Thymus (tissue), 11 donors: ENCODE measurements around the gene ATP23. TPM values are rescaled to one million over a fixed set of nuclear protein-coding genes. Genes with fewer than 3 reads are reported as not detected.
A peak's percentile ranks its signal among the peaks of the same experiment; 100 is the strongest.

Experiments used
- DNase-seq, 9 donors: peaks; one replicate each; pipeline ENCODE4 v3.0.0-alpha.2; 2013; ENCODE audit warnings: low spot score in 9 of 9, low read depth in 6 of 9, missing footprints in 1 of 9
- H3K27ac ChIP-seq, 2 donors: one replicate each; pipeline ENCODE4 v1.5.1; 2013; ENCODE audit warnings: control low read depth in 1 of 2, low read depth in 1 of 2, low read length in 1 of 2, mild to moderate bottlenecking in 1 of 2, moderate library complexity in 1 of 2
- H3K27me3 ChIP-seq, 2 donors: one replicate each; pipeline ENCODE4 v1.5.1; 2013; ENCODE audit warnings: low read length in 1 of 2; ENCODE audit not compliant: control insufficient read depth in 2 of 2, insufficient read depth in 1 of 2
- H3K36me3 ChIP-seq, 2 donors: one replicate each; pipeline ENCODE4 v1.5.1; 2013; ENCODE audit warnings: low read length in 1 of 2, mild to moderate bottlenecking in 1 of 2, moderate library complexity in 1 of 2; ENCODE audit not compliant: control insufficient read depth in 2 of 2, insufficient read depth in 2 of 2
- H3K4me1 ChIP-seq, 2 donors: one replicate each; pipeline ENCODE4 v1.5.1; 2013; ENCODE audit warnings: low read length in 2 of 2; ENCODE audit not compliant: control insufficient read depth in 2 of 2, insufficient read depth in 2 of 2
- H3K4me3 ChIP-seq, 2 donors: one replicate each; pipeline ENCODE4 v1.5.1; 2013; ENCODE audit warnings: low read length in 2 of 2, control low read depth in 1 of 2, mild to moderate bottlenecking in 1 of 2
- H3K9me3 ChIP-seq, 2 donors: one replicate each; pipeline ENCODE4 v1.5.1; 2013; ENCODE audit warnings: low read length in 1 of 2, mild to moderate bottlenecking in 1 of 2; ENCODE audit not compliant: control insufficient read depth in 2 of 2, insufficient read depth in 1 of 2
- WGBS: extraction: QIAGEN DNeasy Blood & Tissue Kit; methylation state at CpG from one replicate; pipeline ENCODE4 v1.1.7; 2013; 5-methylcytosine and 5-hydroxymethylcytosine counted together
- polyA plus RNA-seq: library from polyadenylated mRNA; stranded (reverse); fragments of 200-250 nt; gene quantifications from one replicate; pipeline ENCODE4 v1.2.3, GENCODE V29; 2013
- total RNA-seq: library from RNA; stranded (reverse); fragments of 120-200 nt; gene quantifications from one replicate; pipeline ENCODE4 v1.2.4, GENCODE V29; 2013
- donor health status: healthy.

The ATP23 gene
- total and polyA plus RNA-seq, 2 donors: 15.6 to 36.0 TPM

- 4% methylated on average over 54 of the region's 54 CpGs for WGBS
- Histone ChIP-seq H3K27me3 (peaks cover 3 to 14% of the 10 kb centered on the region in 2 donors), H3K4me3 (peak overlapping the region; percentile 21 to 49), H3K4me1 (peaks cover 57 to 76% of the 10 kb centered on the region in 2 donors), H3K36me3 (no peaks in the 10 kb centered on the region), H3K27ac (peak overlapping the region; percentile 77 to 83), H3K9me3 (no peaks in the 10 kb centered on the region)
- peak in 1 of 9 donors; percentile 38 for DNase-seq
These were observed 44.7 kb upstream of the ATP23 start for GRCh38 chr12:57896434-57897201.

GRCh38 chr12:57897286-57897974 lies 43.9 kb upstream of the ATP23 start:
- H3K27ac ChIP-seq: peak overlapping the region; percentile 31 to 58
- 80% methylated on average over 10 of the region's 10 CpGs for WGBS
- no peaks in the 10 kb centered on the region for H3K9me3 ChIP-seq
- H3K4me3 ChIP-seq: no peak overlapping the region
- H3K4me1 ChIP-seq: peaks cover 57 to 76% of the 10 kb centered on the region in 2 donors
- H3K27me3 ChIP-seq: peaks cover 3 to 14% of the 10 kb centered on the region in 2 donors
- H3K36me3 ChIP-seq: no peaks in the 10 kb centered on the region
- peak in 1 of 9 donors; percentile 29 for DNase-seq

GRCh38 chr12:57898308-57898970 lies 42.9 kb upstream of the ATP23 start:
- peak in 4 of 9 donors; percentile 51 to 79 (median 60) for DNase-seq
- Histone ChIP-seq H3K27ac (peak overlapping the region; percentile 46 to 91), H3K27me3 (peaks cover 3 to 14% of the 10 kb centered on the region in 2 donors), H3K4me3 (no peak overlapping the region), H3K9me3 (no peaks in the 10 kb centered on the region), H3K4me1 (peaks cover 57 to 66% of the 10 kb centered on the region in 2 donors), H3K36me3 (no peaks in the 10 kb centered on the region)
- 49% methylated on average over 5 of the region's 5 CpGs for whole genome bisulfite sequencing

DNA sequence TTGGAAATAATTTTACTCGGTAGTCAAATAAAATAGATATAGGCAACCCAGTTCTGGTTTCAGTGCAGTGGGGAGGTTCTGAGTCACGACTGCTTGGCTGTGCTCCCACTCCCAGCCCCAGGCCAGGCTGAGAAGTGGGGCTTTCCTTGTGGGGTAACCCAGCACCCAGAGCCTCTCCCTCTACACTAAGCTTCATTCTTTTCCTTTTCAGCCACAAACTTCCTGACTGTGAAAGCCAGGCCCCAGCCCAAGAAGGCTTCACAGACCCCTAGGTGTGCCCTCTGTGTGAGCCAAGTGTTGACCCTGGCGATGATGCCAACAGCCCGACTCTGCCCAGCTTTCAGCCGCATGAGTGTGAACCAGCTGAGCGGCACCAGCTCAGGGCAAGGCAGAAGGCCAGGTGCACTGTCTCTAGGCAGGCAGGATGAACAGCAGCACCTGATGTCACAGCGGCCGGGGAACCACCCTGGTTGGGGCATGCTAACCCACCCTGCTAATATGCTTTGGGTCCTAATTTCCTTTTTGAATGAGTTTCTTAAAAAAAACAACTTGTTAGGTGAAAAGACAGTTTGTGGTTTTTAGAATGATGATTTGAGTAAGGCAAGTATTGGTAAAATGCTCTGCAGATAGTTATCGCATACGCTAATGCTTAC lies 42.2 kb upstream of the ATP23 start:
- Histone ChIP-seq H3K4me1 (peaks cover 51 to 59% of the 10 kb centered on the region in 2 donors), H3K27me3 (peaks cover 3 to 14% of the 10 kb centered on the region in 2 donors), H3K36me3 (no peaks in the 10 kb centered on the region), H3K9me3 (no peaks in the 10 kb centered on the region), H3K4me3 (no peak overlapping the region), H3K27ac (peak overlapping the region; percentile 90 to 91)
- peak in 5 of 9 donors; percentile 55 to 87 (median 70) for DNase-seq
- WGBS: 8% methylated on average over 10 of the region's 10 CpGs

- Histone ChIP-seq H3K36me3 (no peaks in the 10 kb centered on the region), H3K27ac (no peak overlapping the region), H3K4me1 (peaks cover 21 to 39% of the 10 kb centered on the region in 2 donors), H3K27me3 (no peaks in the 10 kb centered on the region), H3K9me3 (no peaks in the 10 kb centered on the region), H3K4me3 (no peak overlapping the region)
- DNase-seq: no peak
- WGBS: 95% methylated on average over 3 of the region's 3 CpGs
These were observed 38.8 kb upstream of the ATP23 start for GRCh38 chr12:57902478-57902969.

DNA sequence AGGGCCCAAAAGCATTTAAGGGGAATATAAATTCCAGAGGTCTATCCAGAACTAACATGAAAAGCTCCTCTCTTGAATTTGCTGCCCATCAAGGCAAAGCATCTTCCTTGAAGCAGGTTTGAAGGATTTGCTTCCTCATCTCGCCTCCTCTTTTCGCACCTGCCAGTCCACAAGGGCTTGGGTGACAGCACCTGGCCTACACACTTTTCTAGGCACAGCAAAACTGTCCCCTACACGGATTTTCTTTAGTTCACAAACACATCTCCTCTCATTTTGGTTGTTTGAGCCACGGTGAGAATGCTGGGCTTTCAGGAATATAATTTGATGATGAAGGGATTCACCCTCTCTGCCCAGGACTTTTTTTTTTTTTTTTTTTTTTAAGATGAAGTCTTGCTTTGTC lies 36.9 kb upstream of the ATP23 start:
- Histone ChIP-seq H3K27ac (no peak overlapping the region), H3K36me3 (no peaks in the 10 kb centered on the region), H3K4me1 (peaks cover 2 to 23% of the 10 kb centered on the region in 2 donors), H3K27me3 (no peaks in the 10 kb centered on the region), H3K9me3 (no peaks in the 10 kb centered on the region), H3K4me3 (no peak overlapping the region)
- no peak for DNase-seq
- 92% methylated on average over 4 of the region's 4 CpGs for WGBS

- Histone ChIP-seq H3K27ac (no peak overlapping the region), H3K4me1 (peaks cover 2 to 17% of the 10 kb centered on the region in 2 donors), H3K36me3 (no peaks in the 10 kb centered on the region), H3K9me3 (no peaks in the 10 kb centered on the region), H3K27me3 (no peaks in the 10 kb centered on the region), H3K4me3 (no peak overlapping the region)
- 45% methylated on average over 26 of the region's 26 CpGs for WGBS
- peak in 8 of 9 donors; percentile 63 to 91 (median 82) for DNase-seq
These were observed 36.2 kb upstream of the ATP23 start for GRCh38 chr12:57904848-57905811.
